ENCODE results near the gene FOXO3. TPM values are rescaled to one million over a fixed set of nuclear protein-coding genes. Genes with fewer than 3 reads are reported as not detected.

FOXO3 gene
- total RNA-seq, 1 donor from 2014 or later, result 37.3 TPM

DNA sequence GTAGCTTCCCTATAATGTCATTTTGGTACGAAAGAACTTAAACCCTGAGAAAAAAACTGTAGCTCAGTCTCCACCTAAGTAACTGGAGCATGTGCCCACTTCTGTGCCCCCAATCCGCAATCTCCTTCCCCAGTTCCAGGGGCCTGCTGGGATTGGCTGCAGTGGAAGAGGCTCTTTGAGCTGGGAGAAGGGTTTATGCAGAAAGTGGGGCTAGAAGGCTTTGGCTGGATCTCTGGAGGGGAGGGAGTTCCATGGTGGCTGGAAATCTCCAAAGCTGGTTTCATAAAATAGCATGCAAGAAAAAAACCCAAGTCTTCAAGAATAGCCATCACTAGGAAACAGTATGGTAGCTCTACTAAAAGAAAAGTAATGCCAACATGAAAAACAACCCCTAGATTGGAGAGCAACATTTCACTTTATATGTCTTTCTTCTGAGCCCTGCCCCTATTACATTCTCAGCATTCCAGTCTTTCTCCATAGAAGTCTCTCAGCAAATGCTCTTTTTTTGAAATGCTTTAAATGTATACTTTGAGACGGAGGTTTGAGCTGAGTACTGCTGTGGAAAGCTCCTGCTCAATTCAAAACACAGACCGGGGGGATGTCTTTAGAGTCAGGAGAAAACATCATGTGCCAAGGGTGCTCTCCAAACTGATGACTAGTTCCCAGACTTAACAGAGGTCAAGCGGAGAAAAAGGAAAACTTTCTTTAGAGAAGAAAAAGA is 36.0 kb upstream of the FOXO3 start:
- Mint-ChIP-seq H3K4me1 (ENCODE audit: low read depth, unreplicated experiment) (peaks cover 8% of the 10 kb centered on the region), H3K27me3 (ENCODE audit: low read depth, unreplicated experiment) (peaks cover 1% of the 10 kb centered on the region), H3K36me3 (ENCODE audit: low read depth, unreplicated experiment) (no peaks in the 10 kb centered on the region), H3K27ac (ENCODE audit: unreplicated experiment) (peak overlapping the region; percentile 53), H3K4me3 (ENCODE audit: unreplicated experiment) (no peak overlapping the region), H3K9me3 (ENCODE audit: unreplicated experiment) (no peaks in the 10 kb centered on the region)
- no peak overlapping the region for H3K9ac ChIP-seq (ENCODE audit: low read length)
- no peak overlapping the region for H3K4me3 ChIP-seq (ENCODE audit: insufficient read depth, low read depth, low read length)
- no peaks in the 10 kb centered on the region for H4K20me1 ChIP-seq (ENCODE audit: insufficient read depth, low read length)
- H3K27me3 ChIP-seq (ENCODE audit: insufficient read depth, low read length), result no peaks in the 10 kb centered on the region
- no peak overlapping the region for H3K27ac ChIP-seq (ENCODE audit: low read depth, low read length)
- no peaks in the 10 kb centered on the region for H3K9me3 ChIP-seq (ENCODE audit: insufficient read depth, low read depth, low read length)
- DNase-seq (ENCODE audit: low read depth) (peak; percentile 10), FAIRE-seq (no peak)
- no peaks in the 10 kb centered on the region for H3K4me1 ChIP-seq (ENCODE audit: insufficient read depth, low read length)
- H3K79me2 ChIP-seq (ENCODE audit: insufficient read depth, low read length), result no peaks in the 10 kb centered on the region
- H2AFZ ChIP-seq (ENCODE audit: low read depth, low read length), result no peak overlapping the region
- no peaks in the 10 kb centered on the region for H3K36me3 ChIP-seq (ENCODE audit: insufficient read depth, low read length)
- H3K4me2 ChIP-seq (ENCODE audit: low read length), result no peak overlapping the region
- TF ChIP-seq EZH2 (IDR thresholded peaks at IDR 0.05; ENCODE audit: insufficient read depth, low read length), result no peak
- TF ChIP-seq, protein P1, sequence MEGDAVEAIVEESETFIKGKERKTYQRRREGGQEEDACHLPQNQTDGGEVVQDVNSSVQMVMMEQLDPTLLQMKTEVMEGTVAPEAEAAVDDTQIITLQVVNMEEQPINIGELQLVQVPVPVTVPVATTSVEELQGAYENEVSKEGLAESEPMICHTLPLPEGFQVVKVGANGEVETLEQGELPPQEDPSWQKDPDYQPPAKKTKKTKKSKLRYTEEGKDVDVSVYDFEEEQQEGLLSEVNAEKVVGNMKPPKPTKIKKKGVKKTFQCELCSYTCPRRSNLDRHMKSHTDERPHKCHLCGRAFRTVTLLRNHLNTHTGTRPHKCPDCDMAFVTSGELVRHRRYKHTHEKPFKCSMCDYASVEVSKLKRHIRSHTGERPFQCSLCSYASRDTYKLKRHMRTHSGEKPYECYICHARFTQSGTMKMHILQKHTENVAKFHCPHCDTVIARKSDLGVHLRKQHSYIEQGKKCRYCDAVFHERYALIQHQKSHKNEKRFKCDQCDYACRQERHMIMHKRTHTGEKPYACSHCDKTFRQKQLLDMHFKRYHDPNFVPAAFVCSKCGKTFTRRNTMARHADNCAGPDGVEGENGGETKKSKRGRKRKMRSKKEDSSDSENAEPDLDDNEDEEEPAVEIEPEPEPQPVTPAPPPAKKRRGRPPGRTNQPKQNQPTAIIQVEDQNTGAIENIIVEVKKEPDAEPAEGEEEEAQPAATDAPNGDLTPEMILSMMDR (IDR thresholded peaks at IDR 0.05; ENCODE audit: insufficient read depth, low read depth, low read length), result no peak

DNA sequence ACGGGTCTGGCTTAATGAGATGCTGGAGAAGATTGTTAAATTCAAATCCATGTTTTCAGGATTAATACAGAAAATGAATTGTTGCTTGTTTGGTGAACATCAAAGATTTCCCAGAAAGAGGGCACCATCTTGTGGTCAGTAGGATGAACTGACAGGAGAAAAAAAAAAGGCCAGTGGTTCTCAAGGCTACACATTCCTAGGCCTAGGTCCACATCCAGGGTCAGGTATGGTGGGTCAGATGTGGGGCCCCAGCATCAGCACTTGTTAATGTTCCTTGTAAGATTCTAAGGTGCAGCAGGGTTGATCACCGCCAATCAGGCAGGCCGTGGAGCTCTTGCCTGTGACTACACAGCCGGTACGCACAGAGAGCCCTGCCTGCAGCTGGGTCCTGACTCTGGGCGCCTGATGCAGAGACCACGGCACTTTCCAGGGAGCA is 34.0 kb upstream of the FOXO3 start:
- peaks cover 4% of the 10 kb centered on the region for H3K27me3 Mint-ChIP-seq (ENCODE audit: low read depth, unreplicated experiment)
- DNase-seq (ENCODE audit: low read depth) (peak; percentile 15), FAIRE-seq (peak; percentile 97)
- peaks cover 8% of the 10 kb centered on the region for H3K4me1 Mint-ChIP-seq (ENCODE audit: low read depth, unreplicated experiment)
- no peaks in the 10 kb centered on the region for H3K4me1 ChIP-seq (ENCODE audit: insufficient read depth, low read length)
- no peaks in the 10 kb centered on the region for H3K9me3 ChIP-seq (ENCODE audit: insufficient read depth, low read depth, low read length)
- H3K4me2 ChIP-seq (ENCODE audit: low read length), result no peak overlapping the region
- H3K9me3 Mint-ChIP-seq (ENCODE audit: unreplicated experiment), result no peaks in the 10 kb centered on the region
- H3K4me3 ChIP-seq (ENCODE audit: insufficient read depth, low read depth, low read length), result no peak overlapping the region
- TF ChIP-seq EZH2 (IDR thresholded peaks at IDR 0.05; ENCODE audit: insufficient read depth, low read length), result no peak
- TF ChIP-seq, protein P1 (IDR thresholded peaks at IDR 0.05; ENCODE audit: insufficient read depth, low read depth, low read length), result peak; percentile 84
- H3K27ac Mint-ChIP-seq (ENCODE audit: unreplicated experiment), result no peak overlapping the region
- no peaks in the 10 kb centered on the region for H3K27me3 ChIP-seq (ENCODE audit: insufficient read depth, low read length)
- H3K36me3 ChIP-seq (ENCODE audit: insufficient read depth, low read length), result no peaks in the 10 kb centered on the region
- H3K9ac ChIP-seq (ENCODE audit: low read length), result no peak overlapping the region
- no peak overlapping the region for H3K27ac ChIP-seq (ENCODE audit: low read depth, low read length)
- no peaks in the 10 kb centered on the region for H3K79me2 ChIP-seq (ENCODE audit: insufficient read depth, low read length)
- no peaks in the 10 kb centered on the region for H3K36me3 Mint-ChIP-seq (ENCODE audit: low read depth, unreplicated experiment)
- no peaks in the 10 kb centered on the region for H4K20me1 ChIP-seq (ENCODE audit: insufficient read depth, low read length)
- no peak overlapping the region for H2AFZ ChIP-seq (ENCODE audit: low read depth, low read length)
- H3K4me3 Mint-ChIP-seq (ENCODE audit: unreplicated experiment), result no peak overlapping the region

DNA sequence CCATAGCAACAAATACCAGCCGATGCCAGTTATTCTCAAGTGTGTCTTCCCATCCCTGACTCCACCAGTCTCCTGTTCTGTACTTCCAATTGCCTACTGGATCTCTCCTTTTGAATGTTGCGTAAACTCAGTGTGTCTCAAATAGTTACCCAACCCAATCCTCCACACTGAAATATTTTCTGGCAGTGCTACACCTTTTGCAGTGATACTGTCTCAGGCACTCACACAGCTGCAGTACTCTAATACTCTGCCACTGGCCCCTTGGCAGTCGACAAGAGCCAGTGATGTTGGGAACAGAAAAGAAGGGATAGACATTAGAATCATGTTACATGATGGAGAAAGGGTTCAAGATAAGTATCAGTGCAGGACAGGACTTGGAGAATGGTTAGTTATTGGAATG is 31.8 kb upstream of the FOXO3 start:
- no peak overlapping the region for H3K27ac Mint-ChIP-seq (ENCODE audit: unreplicated experiment)
- Histone ChIP-seq H3K4me2 (ENCODE audit: low read length) (no peak overlapping the region), H3K4me3 (ENCODE audit: insufficient read depth, low read depth, low read length) (no peak overlapping the region), H3K9me3 (ENCODE audit: insufficient read depth, low read depth, low read length) (no peaks in the 10 kb centered on the region), H3K36me3 (ENCODE audit: insufficient read depth, low read length) (no peaks in the 10 kb centered on the region), H3K79me2 (ENCODE audit: insufficient read depth, low read length) (no peaks in the 10 kb centered on the region), H4K20me1 (ENCODE audit: insufficient read depth, low read length) (no peaks in the 10 kb centered on the region), H3K4me1 (ENCODE audit: insufficient read depth, low read length) (no peaks in the 10 kb centered on the region), H2AFZ (ENCODE audit: low read depth, low read length) (no peak overlapping the region), H3K27ac (ENCODE audit: low read depth, low read length) (no peak overlapping the region), H3K27me3 (ENCODE audit: insufficient read depth, low read length) (no peaks in the 10 kb centered on the region), H3K9ac (ENCODE audit: low read length) (no peak overlapping the region)
- DNase-seq (ENCODE audit: low read depth), result no peak
- no peak for FAIRE-seq
- no peak for TF ChIP-seq EZH2 (IDR thresholded peaks at IDR 0.05; ENCODE audit: insufficient read depth, low read length)
- TF ChIP-seq, protein P1 (IDR thresholded peaks at IDR 0.05; ENCODE audit: insufficient read depth, low read depth, low read length), result no peak
- H3K36me3 Mint-ChIP-seq (ENCODE audit: low read depth, unreplicated experiment), result no peaks in the 10 kb centered on the region
- no peaks in the 10 kb centered on the region for H3K9me3 Mint-ChIP-seq (ENCODE audit: unreplicated experiment)
- H3K4me1 Mint-ChIP-seq (ENCODE audit: low read depth, unreplicated experiment), result peaks cover 8% of the 10 kb centered on the region
- H3K4me3 Mint-ChIP-seq (ENCODE audit: unreplicated experiment), result no peak overlapping the region
- H3K27me3 Mint-ChIP-seq (ENCODE audit: low read depth, unreplicated experiment), result peaks cover 6% of the 10 kb centered on the region
